HG03457 (cell line): ENCODE measurements around the gene DNAJC30.
A peak's percentile ranks its signal among the peaks of the same experiment; 100 is the strongest.
"Not testable (repeated sequence)": the region's sequence is repeated elsewhere in the genome, so short reads cannot be mapped to it uniquely, and the experiment has no call there.

ENCODE experiments used
- ATAC-seq: cut with Tn5 transposase; IDR thresholded peaks from one replicate; pipeline ENCODE4 v1.9.1; 2021; ENCODE audit warnings: moderate number of reproducible peaks; ENCODE audit not compliant: unreplicated experiment

Gene DNAJC30

GRCh38 chr7:73683056-73683787 is at the start of gene DNAJC30, which contains the start of gene BUD23:
Gene DNAJC30, minus strand, starts transcription at chr7:73683453. Its CDS starts 30 bp downstream, at chr7:73683423.
Gene BUD23, plus strand, starts transcription at chr7:73683597. Its CDS starts 29 bp downstream, at chr7:73683626.
- ATAC-seq: peak; percentile 71

- ATAC-seq: no peak
Measured at GRCh38 chr7:73732397-73732796, 49.1 kb upstream of the DNAJC30 start.

GRCh38 chr7:73730485-73730884 is 47.2 kb upstream of the DNAJC30 start:
- ATAC-seq: no peak

- ATAC-seq: no peak
Measured at GRCh38 chr7:73728551-73728950, 45.3 kb upstream of the DNAJC30 start.

GRCh38 chr7:73727952-73728351 is 44.7 kb upstream of the DNAJC30 start:
- ATAC-seq: no peak

- peak; percentile 13 for ATAC-seq
Measured at GRCh38 chr7:73726083-73726466, 42.8 kb upstream of the DNAJC30 start.

GRCh38 chr7:73723813-73724212 is 40.6 kb upstream of the DNAJC30 start:
- ATAC-seq: no peak

- no peak for ATAC-seq
Measured at GRCh38 chr7:73722785-73723184, 39.5 kb upstream of the DNAJC30 start.

- ATAC-seq: not testable (repeated sequence)
Measured at GRCh38 chr7:73722182-73722581, 38.9 kb upstream of the DNAJC30 start.

GRCh38 chr7:73721377-73721817 is 38.1 kb upstream of the DNAJC30 start:
- ATAC-seq: no peak

- not testable (repeated sequence) for ATAC-seq
Measured at GRCh38 chr7:73720443-73720842, 37.2 kb upstream of the DNAJC30 start.

- ATAC-seq: no peak
Measured at GRCh38 chr7:73719806-73720169, 36.5 kb upstream of the DNAJC30 start.

- peak; percentile 45 for ATAC-seq
Measured at GRCh38 chr7:73718905-73719805, 35.9 kb upstream of the DNAJC30 start, which contains the start of gene STX1A. Gene STX1A, minus strand, starts transcription at chr7:73719669. Its CDS starts 38 bp downstream, at chr7:73719631.

GRCh38 chr7:73718438-73718881 is 35.2 kb upstream of the DNAJC30 start:
- ATAC-seq: no peak

- ATAC-seq: no peak
Measured at GRCh38 chr7:73717991-73718405, 34.7 kb upstream of the DNAJC30 start.

- ATAC-seq: no peak
Measured at GRCh38 chr7:73717025-73717807, 34.0 kb upstream of the DNAJC30 start.

GRCh38 chr7:73716318-73716890 is 33.2 kb upstream of the DNAJC30 start:
- ATAC-seq: no peak

GRCh38 chr7:73715648-73716317 is 32.5 kb upstream of the DNAJC30 start:
- ATAC-seq: no peak

GRCh38 chr7:73713319-73713718 is 30.1 kb upstream of the DNAJC30 start:
- not testable (repeated sequence) for ATAC-seq

GRCh38 chr7:73712773-73713172 is 29.5 kb upstream of the DNAJC30 start:
- ATAC-seq: no peak
